ENCODE measurements around the gene FERMT1.

- TF ChIP-seq, protein P1, sequence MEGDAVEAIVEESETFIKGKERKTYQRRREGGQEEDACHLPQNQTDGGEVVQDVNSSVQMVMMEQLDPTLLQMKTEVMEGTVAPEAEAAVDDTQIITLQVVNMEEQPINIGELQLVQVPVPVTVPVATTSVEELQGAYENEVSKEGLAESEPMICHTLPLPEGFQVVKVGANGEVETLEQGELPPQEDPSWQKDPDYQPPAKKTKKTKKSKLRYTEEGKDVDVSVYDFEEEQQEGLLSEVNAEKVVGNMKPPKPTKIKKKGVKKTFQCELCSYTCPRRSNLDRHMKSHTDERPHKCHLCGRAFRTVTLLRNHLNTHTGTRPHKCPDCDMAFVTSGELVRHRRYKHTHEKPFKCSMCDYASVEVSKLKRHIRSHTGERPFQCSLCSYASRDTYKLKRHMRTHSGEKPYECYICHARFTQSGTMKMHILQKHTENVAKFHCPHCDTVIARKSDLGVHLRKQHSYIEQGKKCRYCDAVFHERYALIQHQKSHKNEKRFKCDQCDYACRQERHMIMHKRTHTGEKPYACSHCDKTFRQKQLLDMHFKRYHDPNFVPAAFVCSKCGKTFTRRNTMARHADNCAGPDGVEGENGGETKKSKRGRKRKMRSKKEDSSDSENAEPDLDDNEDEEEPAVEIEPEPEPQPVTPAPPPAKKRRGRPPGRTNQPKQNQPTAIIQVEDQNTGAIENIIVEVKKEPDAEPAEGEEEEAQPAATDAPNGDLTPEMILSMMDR (conservative IDR thresholded peaks at IDR 0.05; ENCODE audit: low read depth, low read length) = no peak
- no peak for TF ChIP-seq EZH2 (IDR thresholded peaks at IDR 0.05; ENCODE audit: borderline replicate concordance, low read depth, low read length, poor library complexity, severe bottlenecking)
Observed at GRCh38 chr20:6113951-6114350, 8.9 kb downstream of the FERMT1 start.

Data from A673 (cell line).